ENCODE measurements around the gene TC2N. TPM values are rescaled to one million over a fixed set of nuclear protein-coding genes. Genes with fewer than 3 reads are reported as not detected.

TC2N gene
- total RNA-seq, 4 donors from 2014 or later: 28.0 to 61.7 (median 33.4) TPM

DNA sequence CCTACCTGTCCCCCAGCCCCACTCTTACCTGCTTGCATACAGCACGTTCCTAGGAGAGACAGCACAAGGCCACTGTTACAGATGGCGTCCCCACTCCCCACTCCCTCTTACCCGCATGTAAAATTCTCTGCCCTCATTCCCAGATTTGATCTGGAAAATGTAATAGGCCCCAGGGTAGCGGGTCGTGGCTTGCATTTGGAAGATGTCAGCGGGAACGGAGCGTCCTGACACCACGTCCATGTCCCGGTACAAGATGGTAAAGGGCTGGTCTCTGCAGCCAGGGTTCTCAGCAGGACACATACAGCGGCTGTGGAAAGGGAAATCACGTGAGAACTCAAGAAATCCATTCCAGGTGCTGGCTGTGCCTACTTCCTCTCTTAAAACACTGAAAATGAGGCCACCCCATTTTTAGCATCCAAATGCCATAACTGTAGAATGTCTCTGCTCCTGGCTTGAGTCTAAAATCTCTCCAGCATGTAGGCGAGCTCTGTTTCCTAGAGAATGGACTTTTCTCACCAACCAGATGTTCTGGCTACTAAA lies 10.1 kb upstream of the TC2N start:
- H3K9me3 ChIP-seq: no peaks in the 10 kb centered on the region
- peaks cover 20% of the 10 kb centered on the region for H3K4me1 ChIP-seq
- 71% methylated on average over 13 of the region's 13 CpGs for WGBS
- H3K27ac ChIP-seq: no peak overlapping the region
- no peak for TF ChIP-seq POLR2A (IDR thresholded peaks at IDR 0.05)
- TF ChIP-seq POLR2AphosphoS5 (IDR thresholded peaks at IDR 0.05): no peak
- TF ChIP-seq EP300 (IDR thresholded peaks at IDR 0.05): no peak
- TF ChIP-seq, protein P1, sequence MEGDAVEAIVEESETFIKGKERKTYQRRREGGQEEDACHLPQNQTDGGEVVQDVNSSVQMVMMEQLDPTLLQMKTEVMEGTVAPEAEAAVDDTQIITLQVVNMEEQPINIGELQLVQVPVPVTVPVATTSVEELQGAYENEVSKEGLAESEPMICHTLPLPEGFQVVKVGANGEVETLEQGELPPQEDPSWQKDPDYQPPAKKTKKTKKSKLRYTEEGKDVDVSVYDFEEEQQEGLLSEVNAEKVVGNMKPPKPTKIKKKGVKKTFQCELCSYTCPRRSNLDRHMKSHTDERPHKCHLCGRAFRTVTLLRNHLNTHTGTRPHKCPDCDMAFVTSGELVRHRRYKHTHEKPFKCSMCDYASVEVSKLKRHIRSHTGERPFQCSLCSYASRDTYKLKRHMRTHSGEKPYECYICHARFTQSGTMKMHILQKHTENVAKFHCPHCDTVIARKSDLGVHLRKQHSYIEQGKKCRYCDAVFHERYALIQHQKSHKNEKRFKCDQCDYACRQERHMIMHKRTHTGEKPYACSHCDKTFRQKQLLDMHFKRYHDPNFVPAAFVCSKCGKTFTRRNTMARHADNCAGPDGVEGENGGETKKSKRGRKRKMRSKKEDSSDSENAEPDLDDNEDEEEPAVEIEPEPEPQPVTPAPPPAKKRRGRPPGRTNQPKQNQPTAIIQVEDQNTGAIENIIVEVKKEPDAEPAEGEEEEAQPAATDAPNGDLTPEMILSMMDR (IDR thresholded peaks at IDR 0.05): no peak
- DNase-seq (ENCODE audit: low spot score in 2 of 2): no peak
- no peaks in the 10 kb centered on the region for H3K27me3 ChIP-seq
- H3K36me3 ChIP-seq: peaks cover 18% of the 10 kb centered on the region
- H3K4me3 ChIP-seq: no peak overlapping the region

DNA sequence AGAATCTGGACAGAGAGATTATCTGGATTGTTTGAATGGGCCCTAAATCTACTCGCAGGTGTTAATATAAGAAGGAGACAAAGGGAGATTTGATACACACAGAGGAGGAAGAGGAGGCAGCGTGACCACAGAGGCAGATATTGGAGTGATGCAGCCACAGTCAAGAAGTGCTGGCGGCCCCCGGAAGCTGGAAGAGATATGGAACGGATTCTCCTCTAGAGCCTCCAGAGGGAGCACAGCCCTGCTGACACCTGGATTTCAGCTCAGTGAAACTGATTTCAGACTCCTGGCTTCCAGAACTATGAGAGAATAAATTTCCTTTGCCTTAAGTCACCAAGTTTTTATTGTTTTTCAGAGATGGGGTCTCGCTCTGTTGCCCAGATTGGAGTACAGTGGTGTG lies 9.2 kb upstream of the TC2N start:
- no peak for DNase-seq (ENCODE audit: low spot score in 2 of 2)
- Histone ChIP-seq H3K36me3 (peaks cover 18% of the 10 kb centered on the region), H3K9me3 (no peaks in the 10 kb centered on the region), H3K4me3 (no peak overlapping the region), H3K27me3 (no peaks in the 10 kb centered on the region), H3K4me1 (peaks cover 26% of the 10 kb centered on the region), H3K27ac (no peak overlapping the region)
- 92% methylated on average over 6 of the region's 6 CpGs for WGBS
- TF ChIP-seq POLR2A (IDR thresholded peaks at IDR 0.05) (no peak), POLR2AphosphoS5 (IDR thresholded peaks at IDR 0.05) (no peak), EP300 (IDR thresholded peaks at IDR 0.05) (no peak)
- TF ChIP-seq, protein P1 (IDR thresholded peaks at IDR 0.05): no peak

DNA sequence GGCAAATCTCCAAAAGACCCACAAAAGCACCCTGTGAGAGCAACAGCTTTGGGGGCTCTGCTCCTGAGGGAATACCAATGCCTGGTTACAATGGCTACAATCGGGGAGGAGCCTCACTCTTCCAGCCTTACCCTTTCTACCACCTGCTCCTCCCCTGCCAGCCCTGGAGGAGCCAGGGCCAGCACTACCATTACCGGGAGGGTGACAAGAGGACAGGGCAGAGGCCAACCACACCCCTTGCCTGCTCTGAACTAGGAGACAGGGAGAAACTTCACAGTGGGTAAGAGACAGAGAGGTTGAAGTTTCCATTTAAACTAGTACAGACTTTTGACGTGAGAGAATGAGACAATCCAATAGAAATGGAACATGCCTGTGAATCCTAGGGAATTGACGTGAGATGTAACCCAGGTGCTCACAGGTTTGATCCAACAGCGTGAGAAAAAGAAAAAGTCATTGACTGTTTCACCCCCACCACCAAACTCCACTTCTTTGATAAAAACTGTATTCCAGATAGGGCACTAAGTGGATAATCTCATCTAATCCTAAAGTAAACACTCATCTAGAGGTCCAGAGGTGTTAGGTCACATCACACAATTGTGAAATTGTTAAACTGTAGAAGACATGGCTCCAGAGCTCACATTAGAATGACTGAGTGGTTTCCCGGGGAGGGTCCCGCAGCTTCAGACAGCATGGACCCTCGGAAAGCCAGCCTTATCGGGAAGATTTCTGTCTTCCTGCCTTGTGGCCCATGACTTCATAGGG lies 8.4 kb upstream of the TC2N start:
- no peaks in the 10 kb centered on the region for H3K27me3 ChIP-seq
- TF ChIP-seq EP300 (IDR thresholded peaks at IDR 0.05): no peak
- TF ChIP-seq POLR2AphosphoS5 (IDR thresholded peaks at IDR 0.05): no peak
- TF ChIP-seq, protein P1 (IDR thresholded peaks at IDR 0.05): no peak
- no peak for TF ChIP-seq POLR2A (IDR thresholded peaks at IDR 0.05)
- H3K9me3 ChIP-seq: no peaks in the 10 kb centered on the region
- DNase-seq (ENCODE audit: low spot score in 2 of 2): no peak
- H3K4me1 ChIP-seq: peaks cover 26% of the 10 kb centered on the region
- peaks cover 18% of the 10 kb centered on the region for H3K36me3 ChIP-seq
- no peak overlapping the region for H3K27ac ChIP-seq
- WGBS: 96% methylated on average over 9 of the region's 9 CpGs
- H3K4me3 ChIP-seq: no peak overlapping the region

DNA sequence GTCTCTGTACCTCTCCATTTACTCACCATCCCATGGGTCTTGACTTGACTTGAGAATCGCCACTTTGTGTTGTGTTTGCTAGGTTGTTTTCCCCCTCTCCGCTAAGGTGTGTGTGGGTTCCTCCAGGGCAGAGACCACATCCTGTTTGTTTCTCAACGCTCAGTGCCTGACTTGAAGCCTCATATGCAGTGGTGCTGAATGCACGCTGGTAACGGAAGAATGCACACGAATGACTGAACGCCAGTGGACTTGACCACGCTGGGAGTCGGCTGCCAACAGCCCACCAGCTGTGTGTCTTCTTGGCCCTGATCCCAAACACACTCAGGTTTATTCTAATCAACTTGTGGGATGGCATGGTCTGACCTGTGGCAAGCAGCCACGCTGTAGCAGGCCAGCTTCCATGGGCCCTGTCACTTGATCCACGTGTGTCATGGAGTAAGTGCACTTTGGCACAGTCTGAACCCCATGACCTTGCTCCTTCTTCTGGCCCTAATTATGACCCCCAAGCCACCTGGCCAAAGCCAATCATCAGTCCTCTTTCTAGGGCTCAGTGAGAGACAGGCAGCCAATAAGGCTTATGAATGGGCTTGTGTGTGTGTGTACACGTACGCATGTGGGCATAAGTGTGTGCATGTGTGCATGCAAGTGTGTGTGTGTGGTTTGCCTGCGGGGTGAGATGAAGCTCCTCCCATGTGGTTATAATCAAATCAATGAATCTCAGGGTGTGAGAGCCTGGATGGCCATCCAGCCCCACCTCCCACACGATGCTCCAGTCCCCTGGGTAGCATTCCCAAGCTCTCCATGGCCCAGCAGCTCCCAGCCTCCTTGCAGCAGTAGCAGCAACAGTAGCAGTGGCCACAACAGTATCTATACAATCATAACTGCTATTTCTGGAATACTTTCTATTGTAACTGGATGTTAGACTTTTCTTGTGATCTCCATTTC lies 6.4 kb upstream of the TC2N start:
- Histone ChIP-seq H3K27me3 (no peaks in the 10 kb centered on the region), H3K27ac (peak overlapping the region; percentile 70), H3K4me3 (no peak overlapping the region), H3K36me3 (peaks cover 18% of the 10 kb centered on the region), H3K9me3 (no peaks in the 10 kb centered on the region), H3K4me1 (peaks cover 26% of the 10 kb centered on the region)
- 68% methylated on average over 15 of the region's 15 CpGs for WGBS
- TF ChIP-seq POLR2A (IDR thresholded peaks at IDR 0.05): no peak
- TF ChIP-seq, protein P1 (IDR thresholded peaks at IDR 0.05): no peak
- no peak for TF ChIP-seq EP300 (IDR thresholded peaks at IDR 0.05)
- no peak for TF ChIP-seq POLR2AphosphoS5 (IDR thresholded peaks at IDR 0.05)
- no peak for DNase-seq (ENCODE audit: low spot score in 2 of 2)
